IPS DF 6.9 (cell line): ENCODE measurements around the gene NDUFS7.

Experiments used
- DNase-seq: peaks from one replicate; pipeline ENCODE4 v3.0.0-alpha.2; 2013; ENCODE audit warnings: low read depth, low spot score
- H3K27ac ChIP-seq: one replicate; pipeline ENCODE4 v1.5.1; 2013; ENCODE audit warnings: low read length, control low read depth
- H3K27me3 ChIP-seq: 2 replicates; pipeline ENCODE4 v1.6.1; 2013; ENCODE audit warnings: mild to moderate bottlenecking, low read length; ENCODE audit not compliant: control insufficient read depth, insufficient read depth
- H3K36me3 ChIP-seq: 2 replicates; pipeline ENCODE4 v1.6.1; 2013; ENCODE audit warnings: low read length; ENCODE audit not compliant: control insufficient read depth, insufficient read depth
- H3K4me1 ChIP-seq: 2 replicates; pipeline ENCODE4 v1.6.1; 2013; ENCODE audit warnings: low read length; ENCODE audit not compliant: control insufficient read depth, insufficient read depth
- H3K4me3 ChIP-seq: 2 replicates; pipeline ENCODE4 v1.5.1; 2013; ENCODE audit warnings: mild to moderate bottlenecking, low read length
- H3K9me3 ChIP-seq: 2 replicates; pipeline ENCODE4 v1.6.1; 2013; ENCODE audit warnings: low read length, inconsistent platforms; ENCODE audit not compliant: control insufficient read depth, insufficient read depth
- WGBS: extraction: QIAGEN DNeasy Blood & Tissue Kit; methylation state at CpG from one replicate; pipeline ENCODE4 v1.1.7; 2013; ENCODE audit warnings: mixed read lengths, missing lambda C conversion rate; ENCODE audit not compliant: insufficient read length, insufficient coverage; 5-methylcytosine and 5-hydroxymethylcytosine counted together

Gene NDUFS7

DNA sequence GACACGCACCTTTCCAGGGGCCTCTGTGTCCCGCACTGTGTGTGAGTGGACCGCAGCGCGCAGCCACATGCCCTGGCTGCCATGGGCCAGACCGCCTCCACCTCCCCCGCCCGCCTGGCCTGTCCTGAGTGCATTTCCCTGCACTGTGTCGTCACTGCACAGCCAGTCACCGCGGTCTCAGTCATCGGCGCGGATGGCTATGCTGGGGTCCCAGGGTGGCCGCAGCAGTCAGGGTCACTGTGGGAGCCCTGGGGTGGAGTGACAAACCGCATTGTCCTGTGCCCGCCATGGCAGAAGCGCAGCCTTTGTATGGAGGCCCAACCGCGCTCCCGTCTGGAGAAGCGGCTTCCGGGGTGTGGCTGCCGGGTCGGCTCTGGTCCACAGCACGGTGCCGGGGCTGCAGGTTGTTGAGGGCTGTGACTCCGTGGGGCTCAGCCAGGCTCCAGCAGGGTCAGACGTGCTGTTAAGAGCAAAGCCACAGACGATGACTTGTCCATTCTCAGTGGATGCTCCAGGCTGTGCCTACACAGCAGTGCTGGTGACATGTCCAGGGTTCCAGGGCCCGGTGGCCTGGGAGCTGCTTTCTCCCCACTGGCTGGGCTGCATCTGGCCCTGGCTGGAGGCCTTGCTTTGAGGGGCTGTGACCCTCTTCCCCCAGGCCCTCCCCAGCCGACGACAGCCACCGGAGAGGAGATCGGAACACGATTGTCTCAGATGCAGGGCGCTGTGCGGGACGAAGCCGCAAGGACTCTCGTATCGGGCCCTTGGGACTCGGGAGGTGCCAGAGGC, 6.3 kb upstream of the NDUFS7 start:
- peaks cover 19% of the 10 kb centered on the region for H3K36me3 ChIP-seq
- H3K4me1 ChIP-seq, result no peaks in the 10 kb centered on the region
- no CpG with 5 or more reads among the region's 43 CpGs for WGBS
- H3K27ac ChIP-seq, result no peak overlapping the region
- H3K27me3 ChIP-seq, result no peaks in the 10 kb centered on the region
- H3K4me3 ChIP-seq, result no peak overlapping the region
- DNase-seq, result no peak
- H3K9me3 ChIP-seq, result no peaks in the 10 kb centered on the region

DNA sequence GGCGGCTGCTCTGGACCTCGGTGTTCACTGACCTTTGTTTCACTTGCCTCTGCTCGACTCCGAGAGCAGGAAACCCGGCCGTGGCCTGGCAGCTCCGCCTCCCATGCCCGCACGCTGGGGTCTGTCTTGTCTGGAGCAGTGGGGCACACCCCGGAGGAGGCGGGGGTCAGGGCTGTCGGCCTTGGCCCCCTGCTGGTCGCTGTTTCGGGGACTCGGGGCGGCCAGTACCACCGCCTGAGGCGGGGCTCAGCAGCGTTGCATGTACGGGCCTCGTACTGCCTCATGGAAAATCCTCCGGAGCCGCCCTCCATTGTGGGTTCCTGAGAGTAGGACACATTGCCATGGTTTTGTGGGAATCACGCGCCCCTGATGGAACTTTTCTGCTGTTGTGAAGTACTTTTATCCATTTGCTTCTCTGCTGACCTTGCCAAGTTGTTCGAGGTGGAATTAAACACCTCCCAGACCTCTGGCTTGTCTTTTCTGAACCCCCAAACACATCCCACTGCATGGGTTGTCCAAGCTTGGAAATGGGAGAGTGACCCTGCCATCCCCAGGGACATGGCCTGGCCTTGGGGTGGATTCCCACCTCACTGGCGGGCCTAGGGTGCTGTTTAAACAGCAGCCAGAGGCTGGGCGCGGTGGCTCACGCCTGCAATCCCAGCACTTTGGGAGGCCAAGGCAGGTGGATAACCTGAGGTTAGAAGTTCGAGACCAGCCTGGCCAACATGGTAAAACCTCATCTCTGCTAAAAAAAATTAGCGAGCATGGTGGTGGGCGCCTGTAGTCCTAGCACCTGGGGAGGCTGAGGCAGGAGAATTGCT, 5.5 kb upstream of the NDUFS7 start:
- H3K4me1 ChIP-seq, result no peaks in the 10 kb centered on the region
- no peaks in the 10 kb centered on the region for H3K9me3 ChIP-seq
- no peak for DNase-seq
- H3K36me3 ChIP-seq, result peaks cover 15% of the 10 kb centered on the region
- WGBS, result no CpG with 5 or more reads among the region's 33 CpGs
- H3K27me3 ChIP-seq, result no peaks in the 10 kb centered on the region
- no peak overlapping the region for H3K4me3 ChIP-seq
- H3K27ac ChIP-seq, result no peak overlapping the region

DNA sequence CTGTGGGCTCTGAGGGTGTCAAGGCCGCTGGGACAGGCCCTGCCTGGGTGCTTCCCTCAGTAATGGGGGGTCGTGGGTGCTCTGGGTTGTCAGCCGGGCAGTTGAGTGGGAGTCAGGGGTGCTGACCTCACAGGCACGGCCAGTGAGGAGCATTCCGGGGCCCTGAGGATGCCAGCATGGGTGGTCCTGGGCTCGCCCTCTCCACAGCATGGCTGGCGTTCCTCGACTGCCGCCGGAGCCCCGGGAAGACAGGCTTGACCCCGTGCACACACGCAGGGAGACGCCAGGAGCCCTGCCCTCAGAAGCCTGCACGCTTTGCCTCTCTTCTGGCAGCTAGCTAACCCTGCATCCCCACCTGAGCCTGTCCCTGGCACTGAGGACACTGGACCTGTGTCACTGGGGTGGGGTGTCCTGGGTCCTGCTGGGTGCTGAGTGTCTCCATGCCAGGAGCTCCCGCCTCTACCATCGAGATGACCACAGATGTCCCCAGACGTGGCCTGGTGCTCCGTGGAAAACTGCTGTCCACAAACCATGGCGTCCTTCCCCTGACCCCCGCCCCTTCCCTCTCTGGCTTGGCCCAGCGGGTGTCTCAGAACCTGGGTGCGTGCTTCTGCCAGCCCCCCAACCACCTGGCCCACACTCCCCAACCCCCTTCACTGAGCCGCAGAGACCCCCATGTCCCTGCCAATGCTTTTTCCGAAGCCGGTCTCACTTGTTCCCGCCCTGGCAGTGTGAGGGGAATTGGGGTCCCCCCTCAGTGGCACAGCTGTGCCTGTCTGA, 4.4 kb upstream of the NDUFS7 start:
- WGBS, result no CpG with 5 or more reads among the region's 27 CpGs
- Histone ChIP-seq H3K4me1 (no peaks in the 10 kb centered on the region), H3K36me3 (peaks cover 5% of the 10 kb centered on the region), H3K27ac (no peak overlapping the region), H3K9me3 (no peaks in the 10 kb centered on the region), H3K27me3 (no peaks in the 10 kb centered on the region), H3K4me3 (no peak overlapping the region)
- no peak for DNase-seq

DNA sequence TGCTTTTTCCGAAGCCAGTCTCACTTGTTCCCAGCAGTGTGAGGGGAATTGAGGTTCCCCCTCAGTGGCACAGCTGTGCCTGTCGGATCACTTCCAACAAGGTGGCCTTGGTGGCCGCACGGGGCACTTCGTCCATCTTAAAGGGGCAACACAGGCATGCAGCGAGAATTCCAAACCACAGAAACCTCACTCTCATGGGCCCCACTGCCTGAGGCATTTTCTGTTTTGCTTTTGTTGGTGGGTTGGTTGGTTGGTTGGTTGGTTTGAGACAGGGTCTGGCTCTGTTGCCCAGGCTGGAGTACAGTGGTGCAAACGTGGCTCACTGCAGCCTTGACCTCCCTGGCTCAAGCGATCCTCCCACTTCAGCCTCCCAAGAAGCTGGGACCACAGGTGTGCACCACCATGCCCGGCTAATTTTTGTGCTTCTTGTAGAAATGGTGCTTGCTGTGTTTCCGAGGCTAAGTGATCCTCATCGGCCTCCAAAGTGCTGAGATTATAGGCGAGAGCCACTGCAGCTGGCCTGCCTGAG, 3.7 kb upstream of the NDUFS7 start:
- WGBS, result no CpG with 5 or more reads among the region's 12 CpGs
- H3K27me3 ChIP-seq, result no peaks in the 10 kb centered on the region
- no peak overlapping the region for H3K27ac ChIP-seq
- no peaks in the 10 kb centered on the region for H3K4me1 ChIP-seq
- H3K36me3 ChIP-seq, result peaks cover 4% of the 10 kb centered on the region
- no peak overlapping the region for H3K4me3 ChIP-seq
- no peak for DNase-seq
- H3K9me3 ChIP-seq, result no peaks in the 10 kb centered on the region

DNA sequence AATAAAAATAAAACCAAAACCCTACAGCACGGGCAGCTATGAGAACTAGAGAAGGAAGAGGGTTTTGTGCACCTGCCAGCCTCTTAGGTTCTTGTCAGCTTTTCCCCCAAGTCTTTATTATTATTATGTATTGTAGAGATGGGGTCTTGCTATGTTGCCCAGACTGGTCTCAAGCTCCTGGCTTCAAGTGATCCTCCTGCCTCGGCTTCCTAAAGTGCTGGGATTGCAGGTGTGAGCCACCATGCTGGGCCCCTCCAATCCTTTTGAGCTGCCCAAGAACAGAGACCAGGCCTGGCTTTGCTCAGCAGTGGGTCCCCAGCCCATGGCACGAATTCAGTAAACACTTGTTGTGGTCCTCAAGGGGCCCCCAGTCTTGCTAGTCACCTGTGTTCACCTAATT, 1.5 kb upstream of the NDUFS7 start:
- Histone ChIP-seq H3K27ac (no peak overlapping the region), H3K4me3 (no peak overlapping the region), H3K36me3 (peaks cover under 1% of the 10 kb centered on the region), H3K27me3 (no peaks in the 10 kb centered on the region), H3K4me1 (no peaks in the 10 kb centered on the region), H3K9me3 (no peaks in the 10 kb centered on the region)
- DNase-seq, result no peak
- no CpG with 5 or more reads among the region's 3 CpGs for WGBS

DNA sequence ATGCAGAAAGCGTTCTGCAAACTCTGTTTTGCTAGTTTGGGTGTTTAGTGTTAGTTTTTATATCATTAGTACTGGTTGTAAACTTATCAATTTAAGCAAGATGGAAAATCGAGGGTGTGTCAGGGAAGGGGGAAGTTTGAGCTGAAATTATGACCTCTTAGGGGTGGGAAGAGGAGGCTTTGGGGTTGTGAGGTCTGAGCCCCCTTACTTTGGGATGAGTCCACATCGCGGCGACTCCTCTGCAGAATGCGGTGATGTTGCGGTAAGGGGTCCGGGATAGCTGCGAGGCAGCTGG, 743 bp upstream of the NDUFS7 start:
- peak overlapping the region; percentile 4; the same call in 1 of the 2 replicates for H3K4me3 ChIP-seq
- H3K4me1 ChIP-seq, result no peaks in the 10 kb centered on the region
- WGBS, result no CpG with 5 or more reads among the region's 9 CpGs
- H3K27me3 ChIP-seq, result no peaks in the 10 kb centered on the region
- no peaks in the 10 kb centered on the region for H3K9me3 ChIP-seq
- no peaks in the 10 kb centered on the region; the same call in 1 of the 2 replicates for H3K36me3 ChIP-seq
- peak; percentile 55 for DNase-seq
- no peak overlapping the region for H3K27ac ChIP-seq

DNA sequence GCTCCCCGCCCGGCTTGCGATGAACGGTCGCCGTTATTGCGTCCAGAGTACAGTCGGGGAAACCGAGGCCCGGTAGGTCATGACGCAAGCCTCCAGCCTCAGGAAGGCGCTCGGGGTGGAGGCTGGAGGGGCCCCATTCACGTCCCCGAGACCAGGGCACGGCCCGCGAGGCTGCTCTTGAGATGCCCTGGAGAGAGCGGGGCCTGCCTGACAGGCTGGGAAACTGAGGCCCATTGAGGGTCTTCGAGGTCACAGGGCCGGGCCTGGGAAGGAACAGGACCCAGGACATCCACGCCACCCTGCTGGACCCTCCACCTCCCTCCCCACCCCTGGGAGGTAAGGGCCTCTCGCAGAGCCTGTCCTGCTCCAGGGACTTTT, 367 bp downstream of the NDUFS7 start:
- peak overlapping the region; percentile 82 for H3K4me3 ChIP-seq
- no peaks in the 10 kb centered on the region for H3K27me3 ChIP-seq
- peaks cover 4% of the 10 kb centered on the region for H3K36me3 ChIP-seq
- H3K27ac ChIP-seq, result no peak overlapping the region
- H3K9me3 ChIP-seq, result no peaks in the 10 kb centered on the region
- DNase-seq, result no peak
- H3K4me1 ChIP-seq, result no peaks in the 10 kb centered on the region
- no CpG with 5 or more reads among the region's 23 CpGs for WGBS

DNA sequence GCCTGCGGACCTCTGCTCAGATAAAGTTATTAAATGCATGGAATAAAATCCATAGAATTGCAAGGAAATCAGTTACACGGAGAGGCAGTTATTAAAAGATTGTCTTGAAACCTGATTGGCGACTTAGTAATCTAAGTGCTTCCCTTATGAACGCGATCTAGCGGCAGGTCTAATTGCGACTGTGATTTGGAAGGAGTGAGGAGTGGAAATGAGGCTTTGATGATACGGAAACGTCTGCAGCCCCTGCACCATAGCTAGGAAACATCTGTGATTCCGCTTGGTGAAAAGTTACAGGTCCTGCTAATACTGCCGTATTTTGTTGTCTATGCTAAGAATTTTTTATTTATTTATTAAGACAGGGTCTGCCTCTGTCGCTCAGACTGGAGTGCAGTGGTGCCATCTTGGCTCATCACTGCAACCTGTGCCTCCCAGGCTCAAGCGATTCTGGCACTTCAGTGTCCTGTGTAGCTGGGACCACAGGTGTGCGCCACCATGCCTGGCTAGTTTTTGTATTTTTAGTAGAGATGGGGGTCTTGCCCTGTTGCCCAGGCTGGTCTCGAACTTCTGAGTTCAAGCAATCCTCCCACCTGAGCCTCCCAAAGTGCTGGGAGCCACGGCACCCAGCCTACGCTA, 887 bp downstream of the NDUFS7 start:
- no peaks in the 10 kb centered on the region for H3K27me3 ChIP-seq
- H3K4me1 ChIP-seq, result no peaks in the 10 kb centered on the region
- H3K36me3 ChIP-seq, result peaks cover 6% of the 10 kb centered on the region
- DNase-seq, result no peak
- H3K9me3 ChIP-seq, result no peaks in the 10 kb centered on the region
- peak overlapping the region; percentile 82; the same call in 1 of the 2 replicates for H3K4me3 ChIP-seq
- no peak overlapping the region for H3K27ac ChIP-seq
- WGBS, result no CpG with 5 or more reads among the region's 17 CpGs

DNA sequence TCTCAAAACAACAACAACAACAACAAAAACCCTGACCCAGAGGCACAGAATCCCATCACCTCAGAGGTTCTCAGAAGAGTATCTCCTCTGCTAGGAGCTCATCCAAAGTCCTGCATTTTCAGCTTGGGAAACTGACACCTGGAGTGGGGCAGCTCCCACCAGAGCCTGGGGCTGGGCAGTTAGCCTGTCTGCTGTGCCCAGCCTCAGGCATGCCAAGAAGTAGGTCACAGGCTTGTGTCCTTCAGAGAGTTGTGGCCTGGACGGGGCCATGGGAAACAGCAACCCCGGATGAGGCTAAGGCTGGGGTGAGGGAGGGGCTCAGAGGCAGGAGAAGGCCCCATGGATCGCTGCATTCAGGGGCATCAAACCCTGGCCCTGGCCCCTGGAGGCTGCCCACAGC, 2.1 kb downstream of the NDUFS7 start:
- no peak for DNase-seq
- Histone ChIP-seq H3K27me3 (no peaks in the 10 kb centered on the region), H3K4me1 (no peaks in the 10 kb centered on the region), H3K27ac (no peak overlapping the region), H3K36me3 (peaks cover 9% of the 10 kb centered on the region), H3K4me3 (no peak overlapping the region), H3K9me3 (no peaks in the 10 kb centered on the region)
- no CpG with 5 or more reads among the region's 3 CpGs for WGBS
